ENCODE data around the gene ALK.

- TF ChIP-seq CTCF (IDR thresholded peaks at IDR 0.05; ENCODE audit: borderline replicate concordance, extremely low read depth, low read length, poor library complexity, severe bottlenecking) = no peak
- no peak for TF ChIP-seq EZH2 (IDR thresholded peaks at IDR 0.05; ENCODE audit: borderline replicate concordance, low read depth, low read length, severe bottlenecking)
Observed at GRCh38 chr2:29698216-29698615, 223.2 kb downstream of the ALK start.

All from DND-41 (cell line).